Measurements from ENCODE around the gene SANBR.
"Not testable (repeated sequence)": the region's sequence is repeated elsewhere in the genome, so short reads cannot be mapped to it uniquely, and the experiment has no call there.

The SANBR gene

GRCh38 chr2:61065714-61066709 is at the start of gene SANBR:
TSS of gene SANBR (plus strand) at chr2:61065871. CDS start at chr2:61070351, 4,480 bp downstream.
- DNase-seq (ENCODE audit: low read depth): no peak

DNA sequence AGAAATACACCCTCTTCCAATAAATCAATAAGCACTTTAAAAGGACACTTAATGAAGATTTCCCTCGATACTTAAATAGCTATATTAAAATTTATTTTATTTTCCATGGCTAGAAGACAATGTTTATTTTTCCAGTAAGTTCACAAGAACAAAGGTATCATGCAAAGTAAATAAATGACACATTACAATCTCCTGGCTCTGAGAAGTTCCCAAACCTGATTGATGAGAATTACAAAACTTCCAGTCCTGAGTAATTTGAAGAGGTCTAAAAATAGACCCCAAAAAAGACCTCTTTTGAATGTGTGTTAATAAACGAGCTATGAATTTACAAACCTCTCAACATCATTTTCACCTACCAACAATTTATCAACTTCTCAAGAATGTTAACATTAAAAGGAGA is 49.7 kb upstream of the SANBR start:
- DNase-seq (ENCODE audit: low read depth): no peak

GRCh38 chr2:61016392-61017002 is 49.2 kb upstream of the SANBR start:
- no peak for DNase-seq (ENCODE audit: low read depth)

- peak; percentile 80 for DNase-seq (ENCODE audit: low read depth)
These were observed 48.6 kb upstream of the SANBR start for GRCh38 chr2:61017003-61017555.

- no peak for DNase-seq (ENCODE audit: low read depth)
These were observed 47.9 kb upstream of the SANBR start, which contains the start of the genes PEX13 and PUS10 for GRCh38 chr2:61017556-61018317. TSS of gene PEX13 (plus strand) at chr2:61017720. CDS start at chr2:61017760, 40 bp downstream. TSS of gene PUS10 (minus strand) at chr2:61018255. CDS start at chr2:61011890, 6,365 bp downstream.

DNA sequence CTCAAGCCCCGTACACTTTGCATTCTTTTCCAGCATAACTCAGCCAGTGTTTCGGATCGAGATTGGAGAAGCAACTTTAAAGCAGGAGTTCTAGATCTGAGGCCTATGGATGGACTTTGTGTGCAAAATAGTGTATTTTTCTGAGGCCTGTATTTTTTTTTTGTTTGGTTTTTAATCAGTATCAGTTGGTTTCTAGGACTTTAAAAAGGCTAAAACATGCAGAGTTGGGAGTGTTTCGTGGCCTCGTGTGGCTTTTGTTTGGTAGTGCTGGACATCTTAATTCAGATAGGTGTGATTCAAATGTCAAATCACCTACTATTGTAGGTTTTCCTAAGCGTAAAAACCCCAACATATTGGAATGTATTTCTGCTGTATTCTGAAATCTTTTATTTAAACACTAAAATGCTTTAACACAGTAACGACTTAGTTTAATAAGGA is 47.3 kb upstream of the SANBR start:
- no peak for DNase-seq (ENCODE audit: low read depth)

DNA sequence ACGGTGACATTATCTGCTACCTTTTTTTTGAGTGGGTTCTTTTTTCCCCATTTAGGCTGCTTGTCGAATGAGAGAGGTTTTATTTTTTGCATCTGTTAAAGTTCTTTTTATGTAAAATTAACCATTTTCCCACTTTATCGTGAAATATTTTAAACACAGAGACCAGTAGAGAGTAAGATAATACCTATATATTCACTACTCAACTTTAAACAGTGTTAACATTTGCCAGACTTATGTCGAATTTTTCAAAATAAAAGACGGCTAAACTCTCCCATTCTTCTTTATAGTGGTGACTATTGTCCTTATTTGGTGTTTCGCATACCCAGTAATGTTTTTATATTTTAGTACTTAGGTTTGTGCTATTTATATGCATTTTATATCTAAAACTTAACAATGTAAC is 46.9 kb upstream of the SANBR start:
- no peak for DNase-seq (ENCODE audit: low read depth)

- DNase-seq (ENCODE audit: low read depth): no peak
These were observed 44.4 kb upstream of the SANBR start for GRCh38 chr2:61021228-61021660.

DNA sequence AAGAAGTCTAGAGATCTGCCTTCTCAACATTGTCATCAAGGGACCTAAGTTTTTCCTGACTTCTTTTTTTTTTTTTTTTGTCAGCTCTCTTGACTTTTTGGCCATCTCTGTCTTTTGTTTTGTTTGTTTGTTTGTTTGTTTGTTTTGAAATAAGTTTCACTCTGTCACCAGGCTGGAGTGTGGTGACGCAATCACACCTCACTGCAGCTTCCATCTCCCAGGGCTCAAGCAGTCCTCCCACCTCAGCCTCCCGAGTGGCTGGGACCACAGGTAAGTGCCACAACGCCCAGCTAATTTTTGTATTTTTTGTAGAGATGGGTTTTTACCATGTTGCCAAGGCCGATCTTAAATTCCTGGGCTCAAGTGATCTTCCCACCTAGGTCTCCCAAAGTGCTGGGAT is 42.0 kb upstream of the SANBR start:
- DNase-seq (ENCODE audit: low read depth): no peak

GRCh38 chr2:61029533-61029932 is 36.1 kb upstream of the SANBR start:
- no peak for DNase-seq (ENCODE audit: low read depth)

DNA sequence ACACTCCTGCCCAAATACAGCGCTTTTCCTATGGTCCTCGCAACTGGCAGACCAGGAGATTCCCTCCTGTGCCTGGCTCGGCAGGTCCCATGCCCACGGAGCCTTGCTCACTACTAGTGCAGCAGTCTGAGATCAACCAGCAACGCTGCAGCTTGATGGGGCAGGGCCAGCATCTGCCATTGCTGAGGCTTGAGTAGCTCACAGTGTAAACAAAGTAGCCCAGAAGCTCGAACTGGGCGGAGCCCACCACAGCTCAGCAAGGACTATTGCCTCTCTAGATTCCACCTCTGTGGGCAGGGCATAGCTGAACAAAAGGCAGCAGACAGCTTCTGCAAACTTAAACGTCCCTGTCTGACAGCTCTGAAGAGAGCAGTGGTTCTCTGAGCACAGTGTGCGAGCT is 31.1 kb upstream of the SANBR start:
- not testable (repeated sequence) for DNase-seq (ENCODE audit: low read depth)

- DNase-seq (ENCODE audit: low read depth): not testable (repeated sequence)
These were observed 29.0 kb upstream of the SANBR start for GRCh38 chr2:61036643-61037042.

DNA sequence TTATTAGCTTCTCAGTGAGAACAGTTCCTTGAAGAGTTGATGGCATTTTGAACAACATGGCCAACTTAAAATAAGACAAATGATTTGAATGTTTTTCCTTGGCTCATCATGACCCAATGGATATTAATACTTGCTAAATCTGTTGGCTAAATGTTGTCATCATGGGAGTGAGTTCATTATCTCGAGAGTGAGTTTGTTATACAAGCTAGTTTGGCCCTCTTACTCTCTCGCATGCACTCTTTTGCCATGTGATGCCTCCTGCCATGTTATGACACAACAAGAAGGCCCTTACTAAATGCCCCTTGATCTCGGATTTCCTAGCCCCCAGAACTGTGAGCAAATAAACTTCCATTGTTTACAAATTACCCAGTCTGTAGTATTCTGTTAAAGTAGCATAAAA is 22.9 kb upstream of the SANBR start:
- DNase-seq (ENCODE audit: low read depth): no peak

DNA sequence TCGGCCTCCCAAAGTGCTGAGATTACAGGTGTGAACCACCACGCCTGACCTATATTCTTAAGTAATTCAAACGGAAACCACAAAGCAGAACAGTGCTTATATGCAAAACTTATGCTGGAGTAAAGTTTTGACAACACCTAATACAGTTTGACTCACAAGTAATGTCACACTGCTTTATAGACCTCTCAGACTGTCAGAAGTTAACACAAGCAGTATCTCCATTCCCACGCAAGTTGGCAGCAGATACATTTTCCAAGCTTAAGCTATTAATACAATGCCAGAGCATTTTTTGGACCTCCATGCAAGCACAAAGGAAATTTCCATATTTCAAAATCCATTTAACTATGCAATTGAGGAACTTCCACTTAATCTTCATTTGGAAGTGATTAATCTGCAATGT is 21.0 kb upstream of the SANBR start:
- DNase-seq (ENCODE audit: low read depth): no peak

DNA sequence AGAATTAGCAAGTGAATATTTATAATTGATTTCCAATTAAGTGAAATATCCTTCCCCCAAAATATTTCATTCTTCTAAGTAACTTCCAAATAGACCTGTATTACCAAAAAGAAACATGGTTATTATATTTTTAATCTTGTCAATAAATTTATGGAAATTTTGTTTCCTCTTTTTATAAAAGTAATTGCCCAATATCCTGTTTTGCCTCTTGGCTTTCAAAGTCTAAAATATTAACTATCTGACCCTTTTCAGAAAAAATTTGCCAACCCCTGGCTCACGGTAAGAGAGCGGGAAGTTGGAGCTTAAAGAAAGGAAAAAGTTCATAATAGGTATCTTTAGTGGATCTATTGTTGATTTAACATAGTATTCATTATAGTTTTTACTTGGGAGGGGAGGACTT is 20.4 kb upstream of the SANBR start:
- DNase-seq (ENCODE audit: low read depth): no peak

GRCh38 chr2:61045999-61046398 is 19.7 kb upstream of the SANBR start:
- no peak for DNase-seq (ENCODE audit: low read depth)

GRCh38 chr2:61055557-61055956 is 10.1 kb upstream of the SANBR start:
- no peak for DNase-seq (ENCODE audit: low read depth)

DNA sequence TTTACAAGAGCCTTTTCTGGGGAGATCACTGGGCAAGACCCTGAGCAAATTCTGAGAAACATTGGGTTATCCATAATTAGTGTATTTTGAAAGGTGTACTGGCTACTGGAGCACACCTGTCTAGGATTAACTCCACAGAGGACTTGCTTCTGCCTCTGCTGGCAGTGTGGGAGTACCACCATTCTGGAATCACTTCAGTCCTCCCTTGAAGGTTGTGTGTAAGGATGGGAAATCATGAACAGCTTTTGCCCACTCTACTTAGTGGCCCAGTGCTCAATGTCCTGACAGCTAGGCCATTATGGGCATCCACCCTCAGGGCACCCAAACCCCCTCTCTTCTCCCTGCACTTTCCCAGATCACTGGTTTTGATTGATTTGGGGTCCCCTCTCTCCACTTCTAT is 8.1 kb upstream of the SANBR start:
- DNase-seq (ENCODE audit: low read depth): no peak

- no peak for DNase-seq (ENCODE audit: low read depth)
These were observed 6.3 kb upstream of the SANBR start for GRCh38 chr2:61059382-61059781.

GRCh38 chr2:61074100-61074499 is 8.4 kb downstream of the SANBR start:
- DNase-seq (ENCODE audit: low read depth): no peak

DNA sequence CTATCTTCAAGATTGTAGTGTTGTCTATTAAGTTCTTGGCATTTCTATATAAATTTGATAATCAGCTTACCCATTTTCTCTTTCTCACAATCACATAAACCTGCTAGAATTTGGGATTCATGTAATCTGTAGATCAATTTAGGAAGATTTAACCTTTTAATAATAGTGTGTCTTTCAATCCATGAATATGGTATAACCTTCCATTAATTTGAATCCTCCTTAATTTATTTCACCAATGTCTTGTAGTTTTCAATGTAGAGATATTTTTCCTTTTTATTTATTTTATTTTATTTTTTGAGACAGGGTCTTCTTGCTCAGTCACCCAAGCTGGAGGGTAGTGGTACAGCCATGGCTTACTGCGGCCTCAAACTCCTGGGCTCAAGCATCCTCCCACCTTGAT is 20.2 kb downstream of the SANBR start:
- no peak for DNase-seq (ENCODE audit: low read depth)

- DNase-seq (ENCODE audit: low read depth): no peak
These were observed 24.1 kb downstream of the SANBR start for GRCh38 chr2:61089797-61090196.
